Urothelium cell line (cell line): ENCODE results near the gene TRMT11.

Source experiments
- DNase-seq: peaks from one replicate; pipeline ENCODE4 v3.0.0; 2011; ENCODE audit warnings: low spot score, mixed read lengths
- FAIRE-seq: peaks from 2 replicates; lab custom pipeline; 2011; peaks lifted over from hg19 to GRCh38; lab: Jason Lieb, UNC

TRMT11 gene

GRCh38 chr6:126071000-126071647 is 84.8 kb downstream of the TRMT11 start:
- DNase-seq, result no peak
- FAIRE-seq, result no peak

- FAIRE-seq (no peak), DNase-seq (no peak)
These were observed 85.8 kb downstream of the TRMT11 start for GRCh38 chr6:126072172-126072571.

- no peak for DNase-seq
- no peak for FAIRE-seq
These were observed 86.5 kb downstream of the TRMT11 start for GRCh38 chr6:126072834-126073233.

GRCh38 chr6:126075335-126076071 is 89.2 kb downstream of the TRMT11 start:
- DNase-seq, result no peak
- FAIRE-seq, result no peak

- no peak for FAIRE-seq
These were observed 90.8 kb downstream of the TRMT11 start for GRCh38 chr6:126076992-126077664.

GRCh38 chr6:126077810-126078776 is 91.8 kb downstream of the TRMT11 start:
- FAIRE-seq, result no peak
- no peak for DNase-seq

More at GRCh38 chr6:126076992-126077664, 90.8 kb downstream of the TRMT11 start:
- DNase-seq, result no peak

- DNase-seq (no peak), FAIRE-seq (no peak)
These were observed 97.5 kb downstream of the TRMT11 start for GRCh38 chr6:126083875-126084274.

- FAIRE-seq (no peak), DNase-seq (no peak)
These were observed 100.2 kb downstream of the TRMT11 start for GRCh38 chr6:126086560-126086959.
